Neural progenitor cell (in vitro differentiated cells): ENCODE data around the gene DELE1.

Source experiments
- EZH2 ChIP-seq: fragments of 200-600 bp; sonication (generic); IDR thresholded peaks from 2 replicates; pipeline ENCODE4 v1.6.1; 2017; ENCODE audit warnings: antibody characterized with exemption, mild to moderate bottlenecking, moderate library complexity
- TF ChIP-seq, protein P1 (sequence below): fragments of 200-600 bp; sonication (generic); IDR thresholded peaks from 2 replicates; pipeline ENCODE4 v1.5.1; 2017; ENCODE audit warnings: antibody characterized with exemption, mild to moderate bottlenecking

DNA sequence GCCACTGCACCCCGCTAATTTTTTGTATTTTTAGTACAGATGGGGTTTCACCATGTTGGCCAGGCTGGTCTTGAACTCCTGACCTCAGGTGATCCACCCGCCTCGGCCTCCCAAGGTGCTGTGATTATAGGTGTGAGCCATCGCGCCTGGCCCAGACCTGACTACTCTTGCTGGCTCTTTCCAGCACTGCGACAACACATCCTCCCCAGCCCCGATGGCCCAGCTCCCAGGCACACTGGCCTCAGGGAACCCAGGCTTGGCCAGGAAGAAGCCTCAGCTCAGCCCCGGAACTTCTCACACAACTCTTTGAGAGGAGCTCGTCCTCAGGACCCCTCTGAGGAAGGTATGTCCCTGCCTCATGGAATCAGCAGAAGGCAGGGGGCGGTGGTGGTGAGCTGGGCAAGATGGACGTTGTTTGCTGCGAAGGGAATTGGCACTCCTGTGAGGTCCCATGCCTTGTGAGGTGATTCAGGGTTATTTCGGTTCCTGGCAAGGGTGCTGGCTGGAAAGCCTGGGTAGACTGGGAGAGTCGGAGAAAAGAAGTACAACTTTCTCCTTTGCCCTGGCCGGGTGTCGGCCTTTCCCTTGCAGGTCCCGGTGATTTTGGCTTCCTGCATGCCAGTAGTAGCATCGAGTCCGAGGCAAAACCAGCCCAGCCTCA is 5.9 kb downstream of the DELE1 start:
- no peak for TF ChIP-seq EZH2
- TF ChIP-seq, protein P1, sequence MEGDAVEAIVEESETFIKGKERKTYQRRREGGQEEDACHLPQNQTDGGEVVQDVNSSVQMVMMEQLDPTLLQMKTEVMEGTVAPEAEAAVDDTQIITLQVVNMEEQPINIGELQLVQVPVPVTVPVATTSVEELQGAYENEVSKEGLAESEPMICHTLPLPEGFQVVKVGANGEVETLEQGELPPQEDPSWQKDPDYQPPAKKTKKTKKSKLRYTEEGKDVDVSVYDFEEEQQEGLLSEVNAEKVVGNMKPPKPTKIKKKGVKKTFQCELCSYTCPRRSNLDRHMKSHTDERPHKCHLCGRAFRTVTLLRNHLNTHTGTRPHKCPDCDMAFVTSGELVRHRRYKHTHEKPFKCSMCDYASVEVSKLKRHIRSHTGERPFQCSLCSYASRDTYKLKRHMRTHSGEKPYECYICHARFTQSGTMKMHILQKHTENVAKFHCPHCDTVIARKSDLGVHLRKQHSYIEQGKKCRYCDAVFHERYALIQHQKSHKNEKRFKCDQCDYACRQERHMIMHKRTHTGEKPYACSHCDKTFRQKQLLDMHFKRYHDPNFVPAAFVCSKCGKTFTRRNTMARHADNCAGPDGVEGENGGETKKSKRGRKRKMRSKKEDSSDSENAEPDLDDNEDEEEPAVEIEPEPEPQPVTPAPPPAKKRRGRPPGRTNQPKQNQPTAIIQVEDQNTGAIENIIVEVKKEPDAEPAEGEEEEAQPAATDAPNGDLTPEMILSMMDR: no peak
